ENCODE data around the gene EFCAB12. TPM values are rescaled to one million over a fixed set of nuclear protein-coding genes. Genes with fewer than 3 reads are reported as not detected.

EFCAB12 gene
- polyA plus RNA-seq, 2 of the 4 experiments (the other 2 are of a cell fraction), result 0.62 to 1.1 TPM

DNA sequence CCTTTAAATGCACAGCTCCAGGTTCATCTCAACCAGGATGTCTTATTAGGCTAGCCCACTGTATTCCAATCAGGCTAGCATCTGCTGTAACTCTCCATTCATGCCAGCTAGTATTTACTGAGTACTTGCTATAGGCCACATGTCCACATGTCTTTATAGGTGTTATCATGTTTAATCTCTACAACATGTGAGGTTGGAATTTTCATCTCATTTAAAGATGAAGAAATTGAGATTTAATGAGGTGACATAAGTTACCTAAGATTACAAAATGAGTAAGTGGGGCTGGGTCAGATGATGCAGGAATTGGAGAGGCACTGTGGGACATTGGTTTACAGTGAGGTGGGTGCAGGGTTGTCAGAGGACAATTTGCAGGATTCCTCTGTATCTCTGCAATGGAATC lies 14.5 kb upstream of the EFCAB12 start:
- H3K9me3 ChIP-seq, result no peaks in the 10 kb centered on the region
- no peak overlapping the region for H3K4me3 ChIP-seq
- DNase-seq (ENCODE audit: low read depth in 1 of 2, low spot score in 1 of 2) (no peak), FAIRE-seq (no peak), ATAC-seq (no peak)
- no peak overlapping the region for H3K4me2 ChIP-seq
- ChIA-PET POLR2A (no interaction called here), CTCF (interaction anchor here (1.1 to 1.3 kb wide), 2 partner anchors 13 to 114 kb away, joined by 4 read pairs; no protein-coding TSS in a partner anchor)
- H3K4me1 ChIP-seq, result peaks cover 25% of the 10 kb centered on the region; the same call in 2 of the 3 replicates
- no peak overlapping the region for H3K27ac ChIP-seq
- TF ChIP-seq MAZ (IDR thresholded peaks at IDR 0.05; ENCODE audit: borderline replicate concordance, low read depth, low read length) (no peak), RCOR1 (IDR thresholded peaks at IDR 0.05; ENCODE audit: low read depth, low read length) (no peak), POLR2AphosphoS2 (conservative IDR thresholded peaks at IDR 0.05; ENCODE audit: low read length) (no peak), ELK1 (IDR thresholded peaks at IDR 0.05; ENCODE audit: low read depth, low read length) (no peak), CBX2 (IDR thresholded peaks at IDR 0.05; ENCODE audit: borderline replicate concordance, low read depth) (no peak), RAD21 (conservative IDR thresholded peaks at IDR 0.05 in 1 of 2, IDR thresholded peaks at IDR 0.05 in 1 of 2) (no peak), HEYL (CRISPR knock-in tag; IDR thresholded peaks at IDR 0.05) (no peak), ZC3H11A (IDR thresholded peaks at IDR 0.05) (no peak), RNF2 (IDR thresholded peaks at IDR 0.05; ENCODE audit: borderline replicate concordance, low read depth) (no peak), HOXA7 (CRISPR knock-in tag; IDR thresholded peaks at IDR 0.05) (no peak), HOXB13 (CRISPR knock-in tag; IDR thresholded peaks at IDR 0.05; ENCODE audit: low read depth) (no peak), CHD2 (IDR thresholded peaks at IDR 0.05; ENCODE audit: low read length, partially characterized antibody) (no peak), MAFK (IDR thresholded peaks at IDR 0.05; ENCODE audit: partially characterized antibody) (no peak), ATOH8 (CRISPR knock-in tag; IDR thresholded peaks at IDR 0.05; ENCODE audit: low read depth) (no peak), FOXS1 (CRISPR knock-in tag; IDR thresholded peaks at IDR 0.05) (no peak), TFCP2L1 (CRISPR knock-in tag; IDR thresholded peaks at IDR 0.05) (no peak)
- TF ChIP-seq, protein P1, sequence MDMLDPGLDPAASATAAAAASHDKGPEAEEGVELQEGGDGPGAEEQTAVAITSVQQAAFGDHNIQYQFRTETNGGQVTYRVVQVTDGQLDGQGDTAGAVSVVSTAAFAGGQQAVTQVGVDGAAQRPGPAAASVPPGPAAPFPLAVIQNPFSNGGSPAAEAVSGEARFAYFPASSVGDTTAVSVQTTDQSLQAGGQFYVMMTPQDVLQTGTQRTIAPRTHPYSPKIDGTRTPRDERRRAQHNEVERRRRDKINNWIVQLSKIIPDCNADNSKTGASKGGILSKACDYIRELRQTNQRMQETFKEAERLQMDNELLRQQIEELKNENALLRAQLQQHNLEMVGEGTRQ (IDR thresholded peaks at IDR 0.05), result no peak
- TF ChIP-seq, protein P2, sequence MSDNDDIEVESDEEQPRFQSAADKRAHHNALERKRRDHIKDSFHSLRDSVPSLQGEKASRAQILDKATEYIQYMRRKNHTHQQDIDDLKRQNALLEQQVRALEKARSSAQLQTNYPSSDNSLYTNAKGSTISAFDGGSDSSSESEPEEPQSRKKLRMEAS (IDR thresholded peaks at IDR 0.05), result no peak

GRCh38 chr3:129442486-129442885 lies 14.1 kb upstream of the EFCAB12 start:
- no peak overlapping the region for H3K27ac ChIP-seq
- FAIRE-seq (no peak), ATAC-seq (no peak), DNase-seq (ENCODE audit: low read depth in 1 of 2, low spot score in 1 of 2) (no peak)
- no peaks in the 10 kb centered on the region for H3K9me3 ChIP-seq
- 85% methylated on average over 2 of the region's 2 CpGs for WGBS (ENCODE audit: missing lambda C conversion rate)
- TF ChIP-seq EP300 (IDR thresholded peaks at IDR 0.05) (no peak), HEYL (CRISPR knock-in tag; IDR thresholded peaks at IDR 0.05) (no peak), RNF2 (IDR thresholded peaks at IDR 0.05; ENCODE audit: borderline replicate concordance, low read depth) (no peak), NFE2L2 (conservative IDR thresholded peaks at IDR 0.05; ENCODE audit: low read length) (no peak), CEBPB (IDR thresholded peaks at IDR 0.05) (no peak), ZSCAN20 (CRISPR knock-in tag; IDR thresholded peaks at IDR 0.05) (no peak), SMC3 (IDR thresholded peaks at IDR 0.05) (no peak), RFX5 (IDR thresholded peaks at IDR 0.05) (no peak), ZFP36 (IDR thresholded peaks at IDR 0.05; ENCODE audit: borderline replicate concordance, partially characterized antibody) (no peak), MAZ (IDR thresholded peaks at IDR 0.05; ENCODE audit: borderline replicate concordance, low read depth, low read length) (no peak), EHF (CRISPR knock-in tag; IDR thresholded peaks at IDR 0.05) (no peak), JUN (IDR thresholded peaks at IDR 0.05) (no peak), POLR2A (IDR thresholded peaks at IDR 0.05; ENCODE audit: low read length) (no peak), HMGXB4 (CRISPR knock-in tag; IDR thresholded peaks at IDR 0.05; ENCODE audit: borderline replicate concordance) (no peak), ESRRA (IDR thresholded peaks at IDR 0.05; ENCODE audit: borderline replicate concordance, low read length) (no peak)
- TF ChIP-seq, protein P3, sequence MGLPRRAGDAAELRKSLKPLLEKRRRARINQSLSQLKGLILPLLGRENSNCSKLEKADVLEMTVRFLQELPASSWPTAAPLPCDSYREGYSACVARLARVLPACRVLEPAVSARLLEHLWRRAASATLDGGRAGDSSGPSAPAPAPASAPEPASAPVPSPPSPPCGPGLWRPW (IDR thresholded peaks at IDR 0.05), result no peak
- TF ChIP-seq, protein P1 (IDR thresholded peaks at IDR 0.05), result no peak
- TF ChIP-seq, protein P4, sequence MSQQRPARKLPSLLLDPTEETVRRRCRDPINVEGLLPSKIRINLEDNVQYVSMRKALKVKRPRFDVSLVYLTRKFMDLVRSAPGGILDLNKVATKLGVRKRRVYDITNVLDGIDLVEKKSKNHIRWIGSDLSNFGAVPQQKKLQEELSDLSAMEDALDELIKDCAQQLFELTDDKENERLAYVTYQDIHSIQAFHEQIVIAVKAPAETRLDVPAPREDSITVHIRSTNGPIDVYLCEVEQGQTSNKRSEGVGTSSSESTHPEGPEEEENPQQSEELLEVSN (IDR thresholded peaks at IDR 0.05; ENCODE audit: borderline replicate concordance, low read depth), result no peak
- no peak overlapping the region; the same call in 2 of the 3 replicates for H3K4me2 ChIP-seq
- CTCF ChIA-PET, result interaction anchor here (1.3 kb wide), 1 partner anchor 14 kb away, joined by 4 read pairs; no protein-coding TSS in a partner anchor
- POLR2A ChIA-PET, result no interaction called here
- H3K4me3 ChIP-seq, result no peak overlapping the region
- peaks cover 27% of the 10 kb centered on the region; the same call in 2 of the 3 replicates for H3K4me1 ChIP-seq

All from A549 (cell line).